ENCODE data around the gene KIAA1755. TPM values are rescaled to one million over a fixed set of nuclear protein-coding genes. Genes with fewer than 3 reads are reported as not detected.
"Not testable (repeated sequence)": the region's sequence is repeated elsewhere in the genome, so short reads cannot be mapped to it uniquely, and the experiment has no call there.

The KIAA1755 gene
- total RNA-seq, 1 donor from 2014 or later: not detected

DNA sequence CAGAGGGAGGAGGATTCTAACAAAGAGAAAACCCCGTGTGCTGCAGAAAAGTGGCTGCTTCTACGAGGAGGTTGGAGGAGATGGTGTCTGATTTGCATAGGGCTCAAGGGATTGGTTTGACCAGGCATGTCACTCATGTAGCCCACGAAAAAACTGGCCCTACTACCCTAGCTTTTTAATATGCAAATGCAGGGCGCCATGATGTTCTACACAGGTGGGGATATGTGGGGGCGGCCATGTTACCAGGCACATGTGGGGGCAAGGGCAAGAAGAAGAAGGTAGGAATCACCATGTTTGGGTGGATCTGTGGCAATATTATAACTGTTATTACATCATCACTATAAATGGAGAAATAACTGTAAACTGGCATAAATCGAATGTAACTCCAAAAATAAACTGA is 9.9 kb downstream of the KIAA1755 start:
- FAIRE-seq: no peak
- H3K27me3 ChIP-seq (ENCODE audit: control insufficient read depth, insufficient read depth, low read length): no peaks in the 10 kb centered on the region
- H3K36me3 ChIP-seq (ENCODE audit: control insufficient read depth, insufficient read depth, low read length): no peaks in the 10 kb centered on the region
- TF ChIP-seq, protein P1, sequence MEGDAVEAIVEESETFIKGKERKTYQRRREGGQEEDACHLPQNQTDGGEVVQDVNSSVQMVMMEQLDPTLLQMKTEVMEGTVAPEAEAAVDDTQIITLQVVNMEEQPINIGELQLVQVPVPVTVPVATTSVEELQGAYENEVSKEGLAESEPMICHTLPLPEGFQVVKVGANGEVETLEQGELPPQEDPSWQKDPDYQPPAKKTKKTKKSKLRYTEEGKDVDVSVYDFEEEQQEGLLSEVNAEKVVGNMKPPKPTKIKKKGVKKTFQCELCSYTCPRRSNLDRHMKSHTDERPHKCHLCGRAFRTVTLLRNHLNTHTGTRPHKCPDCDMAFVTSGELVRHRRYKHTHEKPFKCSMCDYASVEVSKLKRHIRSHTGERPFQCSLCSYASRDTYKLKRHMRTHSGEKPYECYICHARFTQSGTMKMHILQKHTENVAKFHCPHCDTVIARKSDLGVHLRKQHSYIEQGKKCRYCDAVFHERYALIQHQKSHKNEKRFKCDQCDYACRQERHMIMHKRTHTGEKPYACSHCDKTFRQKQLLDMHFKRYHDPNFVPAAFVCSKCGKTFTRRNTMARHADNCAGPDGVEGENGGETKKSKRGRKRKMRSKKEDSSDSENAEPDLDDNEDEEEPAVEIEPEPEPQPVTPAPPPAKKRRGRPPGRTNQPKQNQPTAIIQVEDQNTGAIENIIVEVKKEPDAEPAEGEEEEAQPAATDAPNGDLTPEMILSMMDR (IDR thresholded peaks at IDR 0.05; ENCODE audit: insufficient read depth, low read length, severe bottlenecking): no peak
- no peak for DNase-seq (ENCODE audit: low read depth)
- no peak overlapping the region for H3K4me3 ChIP-seq (ENCODE audit: low read depth, low read length)

GRCh38 chr20:38249536-38250310 is 10.8 kb downstream of the KIAA1755 start:
- TF ChIP-seq, protein P1 (IDR thresholded peaks at IDR 0.05; ENCODE audit: insufficient read depth, low read length, severe bottlenecking): no peak
- no peak for FAIRE-seq

DNA sequence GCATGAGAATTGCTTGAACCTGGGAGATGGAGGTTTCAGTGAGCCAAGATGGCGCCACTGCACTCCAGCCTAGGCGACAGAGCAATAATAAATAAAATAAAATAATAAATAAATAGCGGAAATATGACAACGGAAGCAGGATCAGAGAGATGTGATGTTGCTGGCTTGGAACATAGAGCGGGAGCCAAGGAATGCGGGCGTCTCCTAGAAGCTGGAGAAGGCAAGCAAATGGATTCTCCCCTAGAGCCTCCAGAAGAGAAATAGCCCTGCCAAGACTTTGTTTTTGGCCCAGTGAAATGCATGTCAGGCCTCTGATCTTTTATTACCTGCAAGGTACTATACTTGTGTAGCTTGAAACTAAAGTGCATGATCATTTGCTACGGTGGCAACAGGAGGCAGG is 12.4 kb downstream of the KIAA1755 start:
- DNase-seq (ENCODE audit: low read depth) (no peak), FAIRE-seq (no peak)
- Histone ChIP-seq H3K36me3 (ENCODE audit: control insufficient read depth, insufficient read depth, low read length) (no peaks in the 10 kb centered on the region), H3K4me3 (ENCODE audit: low read depth, low read length) (no peak overlapping the region), H3K27me3 (ENCODE audit: control insufficient read depth, insufficient read depth, low read length) (no peaks in the 10 kb centered on the region)
- TF ChIP-seq, protein P1 (IDR thresholded peaks at IDR 0.05; ENCODE audit: insufficient read depth, low read length, severe bottlenecking): no peak

More at GRCh38 chr20:38249536-38250310, 10.8 kb downstream of the KIAA1755 start:
- Histone ChIP-seq H3K4me3 (ENCODE audit: low read depth, low read length) (no peak overlapping the region), H3K36me3 (ENCODE audit: control insufficient read depth, insufficient read depth, low read length) (no peaks in the 10 kb centered on the region), H3K27me3 (ENCODE audit: control insufficient read depth, insufficient read depth, low read length) (no peaks in the 10 kb centered on the region)
- DNase-seq (ENCODE audit: low read depth): no peak

GRCh38 chr20:38247725-38248124 is 12.8 kb downstream of the KIAA1755 start:
- H3K4me3 ChIP-seq (ENCODE audit: low read depth, low read length); H3K36me3 ChIP-seq (ENCODE audit: control insufficient read depth, insufficient read depth, low read length); DNase-seq (ENCODE audit: low read depth); FAIRE-seq; H3K27me3 ChIP-seq (ENCODE audit: control insufficient read depth, insufficient read depth, low read length): not testable (repeated sequence)

DNA sequence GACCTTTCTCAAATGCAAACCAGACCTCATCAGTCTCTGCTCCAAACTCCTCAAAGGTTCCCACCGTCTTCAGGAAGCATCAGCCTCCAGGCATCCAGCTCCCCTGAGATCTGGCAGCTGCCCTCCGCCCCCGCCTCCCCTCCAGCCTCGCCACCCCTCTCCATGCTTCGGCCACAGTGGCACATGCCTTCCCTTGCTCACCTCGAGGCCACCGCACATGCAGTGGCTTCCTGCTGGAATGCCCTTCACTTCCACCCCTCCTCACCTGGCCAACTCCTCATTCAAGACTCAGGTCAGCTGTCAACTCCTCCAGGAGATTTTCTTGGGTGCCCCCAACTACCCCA is 13.4 kb downstream of the KIAA1755 start:
- no peak for FAIRE-seq
- no peak overlapping the region for H3K4me3 ChIP-seq (ENCODE audit: low read depth, low read length)
- TF ChIP-seq, protein P1 (IDR thresholded peaks at IDR 0.05; ENCODE audit: insufficient read depth, low read length, severe bottlenecking): no peak
- H3K36me3 ChIP-seq (ENCODE audit: control insufficient read depth, insufficient read depth, low read length): no peaks in the 10 kb centered on the region
- H3K27me3 ChIP-seq (ENCODE audit: control insufficient read depth, insufficient read depth, low read length): no peaks in the 10 kb centered on the region
- DNase-seq (ENCODE audit: low read depth): no peak

GRCh38 chr20:38246357-38247165 is 14.0 kb downstream of the KIAA1755 start:
- DNase-seq (ENCODE audit: low read depth): no peak
- FAIRE-seq: no peak

More at GRCh38 chr20:38246357-38247165, 14.0 kb downstream of the KIAA1755 start:
- TF ChIP-seq, protein P1 (IDR thresholded peaks at IDR 0.05; ENCODE audit: insufficient read depth, low read length, severe bottlenecking): no peak
- Histone ChIP-seq H3K36me3 (ENCODE audit: control insufficient read depth, insufficient read depth, low read length) (no peaks in the 10 kb centered on the region), H3K4me3 (ENCODE audit: low read depth, low read length) (no peak overlapping the region), H3K27me3 (ENCODE audit: control insufficient read depth, insufficient read depth, low read length) (no peaks in the 10 kb centered on the region)

Measured in bronchial epithelial cell (primary cell).